Activated T-cell treated with anti-CD3 and anti-CD28 coated beads, Interleukin-2, amount 50 U/mL, for 4 hours (primary cell): ENCODE results near the gene SLC24A4. TPM values are rescaled to one million over a fixed set of nuclear protein-coding genes. Genes with fewer than 3 reads are reported as not detected.

Experiments used
- ATAC-seq, 2 donors: fragments of 200-7000 bp; cut with Tn5 transposase; one replicate each; pipeline ENCODE4 v1.10.0; 2021
- DNase-seq: peaks from one replicate; pipeline ENCODE4 v3.0.0-alpha.2; 2020
- H3K27me3 Mint-ChIP-seq: one replicate; pipeline ENCODE4 v1.8.0; 2021; ENCODE audit warnings: low read depth, mixed read lengths
- H3K36me3 Mint-ChIP-seq: one replicate; pipeline ENCODE4 v1.8.0; 2022; ENCODE audit warnings: mixed read lengths; ENCODE audit not compliant: insufficient read depth
- H3K4me1 Mint-ChIP-seq: one replicate; pipeline ENCODE4 v1.8.0; 2021; ENCODE audit warnings: low read depth, mixed read lengths
- H3K4me3 Mint-ChIP-seq: one replicate; pipeline ENCODE4 v1.8.0; 2021; ENCODE audit warnings: mild to moderate bottlenecking, moderate library complexity, mixed read lengths
- H3K9me3 Mint-ChIP-seq: one replicate; pipeline ENCODE4 v1.8.0; 2021; ENCODE audit warnings: mixed read lengths
- total RNA-seq, 3 donors: library from RNA; stranded (reverse); gene quantifications; one replicate each; pipeline ENCODE4 v1.2.1, GENCODE V29; 2021

The SLC24A4 gene
- total RNA-seq, 3 donors from 2014 or later = 0.03 TPM; not detected in 2

GRCh38 chr14:92413379-92413778 lies 90.4 kb downstream of the SLC24A4 start:
- DNase-seq (no peak), ATAC-seq (no peak)
- H3K4me3 Mint-ChIP-seq = no peak overlapping the region
- no peaks in the 10 kb centered on the region for H3K9me3 Mint-ChIP-seq
- H3K4me1 Mint-ChIP-seq = no peaks in the 10 kb centered on the region
- H3K27me3 Mint-ChIP-seq = peaks cover 12% of the 10 kb centered on the region
- no peaks in the 10 kb centered on the region for H3K36me3 Mint-ChIP-seq

- H3K36me3 Mint-ChIP-seq = no peaks in the 10 kb centered on the region
- no peak for ATAC-seq
- H3K9me3 Mint-ChIP-seq = no peaks in the 10 kb centered on the region
- no peaks in the 10 kb centered on the region for H3K4me1 Mint-ChIP-seq
- no peak overlapping the region for H3K4me3 Mint-ChIP-seq
- H3K27me3 Mint-ChIP-seq = peaks cover 12% of the 10 kb centered on the region
- no peak for DNase-seq
Measured at GRCh38 chr14:92414690-92415445, 91.9 kb downstream of the SLC24A4 start.

GRCh38 chr14:92415969-92416368 lies 93.0 kb downstream of the SLC24A4 start:
- H3K27me3 Mint-ChIP-seq = peaks cover 12% of the 10 kb centered on the region
- DNase-seq (no peak), ATAC-seq (no peak)
- no peaks in the 10 kb centered on the region for H3K4me1 Mint-ChIP-seq
- no peaks in the 10 kb centered on the region for H3K9me3 Mint-ChIP-seq
- no peak overlapping the region for H3K4me3 Mint-ChIP-seq
- no peaks in the 10 kb centered on the region for H3K36me3 Mint-ChIP-seq

GRCh38 chr14:92416544-92416943 lies 93.6 kb downstream of the SLC24A4 start:
- DNase-seq = no peak
- Mint-ChIP-seq H3K9me3 (no peaks in the 10 kb centered on the region), H3K27me3 (peaks cover 12% of the 10 kb centered on the region), H3K36me3 (no peaks in the 10 kb centered on the region), H3K4me1 (no peaks in the 10 kb centered on the region), H3K4me3 (no peak overlapping the region)
- ATAC-seq = no peak

- no peaks in the 10 kb centered on the region for H3K9me3 Mint-ChIP-seq
- no peak overlapping the region for H3K4me3 Mint-ChIP-seq
- no peak for DNase-seq
- no peaks in the 10 kb centered on the region for H3K36me3 Mint-ChIP-seq
- ATAC-seq = no peak
- no peaks in the 10 kb centered on the region for H3K4me1 Mint-ChIP-seq
- peaks cover 8% of the 10 kb centered on the region for H3K27me3 Mint-ChIP-seq
Measured at GRCh38 chr14:92417759-92418158, 94.8 kb downstream of the SLC24A4 start.

GRCh38 chr14:92421751-92422150 lies 98.8 kb downstream of the SLC24A4 start:
- no peaks in the 10 kb centered on the region for H3K36me3 Mint-ChIP-seq
- H3K9me3 Mint-ChIP-seq = no peaks in the 10 kb centered on the region
- H3K27me3 Mint-ChIP-seq = no peaks in the 10 kb centered on the region
- no peak for DNase-seq
- H3K4me3 Mint-ChIP-seq = no peak overlapping the region
- peaks cover 6% of the 10 kb centered on the region for H3K4me1 Mint-ChIP-seq
- ATAC-seq = no peak

GRCh38 chr14:92425101-92425500 lies 102.1 kb downstream of the SLC24A4 start:
- H3K9me3 Mint-ChIP-seq = no peaks in the 10 kb centered on the region
- peaks cover 6% of the 10 kb centered on the region for H3K4me1 Mint-ChIP-seq
- H3K36me3 Mint-ChIP-seq = no peaks in the 10 kb centered on the region
- no peak for DNase-seq
- no peak for ATAC-seq
- no peak overlapping the region for H3K4me3 Mint-ChIP-seq
- no peaks in the 10 kb centered on the region for H3K27me3 Mint-ChIP-seq

- Mint-ChIP-seq H3K9me3 (no peaks in the 10 kb centered on the region), H3K27me3 (no peaks in the 10 kb centered on the region), H3K4me1 (peaks cover 6% of the 10 kb centered on the region), H3K4me3 (no peak overlapping the region), H3K36me3 (no peaks in the 10 kb centered on the region)
- DNase-seq = no peak
- ATAC-seq = no peak
Measured at GRCh38 chr14:92426237-92426636, 103.3 kb downstream of the SLC24A4 start.

GRCh38 chr14:92427096-92427495 lies 104.1 kb downstream of the SLC24A4 start:
- no peak overlapping the region for H3K4me3 Mint-ChIP-seq
- H3K27me3 Mint-ChIP-seq = no peaks in the 10 kb centered on the region
- peaks cover 6% of the 10 kb centered on the region for H3K4me1 Mint-ChIP-seq
- H3K36me3 Mint-ChIP-seq = no peaks in the 10 kb centered on the region
- ATAC-seq (no peak), DNase-seq (no peak)
- no peaks in the 10 kb centered on the region for H3K9me3 Mint-ChIP-seq

- Mint-ChIP-seq H3K4me3 (no peak overlapping the region), H3K4me1 (peaks cover 6% of the 10 kb centered on the region), H3K9me3 (peaks cover 6% of the 10 kb centered on the region), H3K36me3 (no peaks in the 10 kb centered on the region), H3K27me3 (no peaks in the 10 kb centered on the region)
- ATAC-seq = no peak
- DNase-seq = no peak
Measured at GRCh38 chr14:92430686-92431085, 107.7 kb downstream of the SLC24A4 start.

GRCh38 chr14:92431199-92431725 lies 108.3 kb downstream of the SLC24A4 start:
- ATAC-seq = no peak
- DNase-seq = no peak
- Mint-ChIP-seq H3K9me3 (peaks cover 6% of the 10 kb centered on the region), H3K4me3 (no peak overlapping the region), H3K27me3 (no peaks in the 10 kb centered on the region), H3K4me1 (peaks cover 1% of the 10 kb centered on the region), H3K36me3 (no peaks in the 10 kb centered on the region)

- H3K4me3 Mint-ChIP-seq = no peak overlapping the region
- H3K9me3 Mint-ChIP-seq = peaks cover 6% of the 10 kb centered on the region
- no peak for ATAC-seq
- H3K27me3 Mint-ChIP-seq = no peaks in the 10 kb centered on the region
- H3K4me1 Mint-ChIP-seq = peaks cover 2% of the 10 kb centered on the region
- no peaks in the 10 kb centered on the region for H3K36me3 Mint-ChIP-seq
- no peak for DNase-seq
Measured at GRCh38 chr14:92433407-92433806, 110.4 kb downstream of the SLC24A4 start.

- ATAC-seq = no peak
- Mint-ChIP-seq H3K36me3 (no peaks in the 10 kb centered on the region), H3K9me3 (peaks cover 6% of the 10 kb centered on the region), H3K27me3 (no peaks in the 10 kb centered on the region), H3K4me3 (no peak overlapping the region), H3K4me1 (peaks cover 6% of the 10 kb centered on the region)
- no peak for DNase-seq
Measured at GRCh38 chr14:92435154-92435553, 112.2 kb downstream of the SLC24A4 start.

GRCh38 chr14:92436115-92436776 lies 113.3 kb downstream of the SLC24A4 start:
- H3K4me1 Mint-ChIP-seq = peaks cover 6% of the 10 kb centered on the region
- no peak for ATAC-seq
- peaks cover 6% of the 10 kb centered on the region for H3K9me3 Mint-ChIP-seq
- no peak overlapping the region for H3K4me3 Mint-ChIP-seq
- no peaks in the 10 kb centered on the region for H3K27me3 Mint-ChIP-seq
- DNase-seq = no peak
- H3K36me3 Mint-ChIP-seq = no peaks in the 10 kb centered on the region

GRCh38 chr14:92437309-92437708 lies 114.3 kb downstream of the SLC24A4 start:
- Mint-ChIP-seq H3K4me3 (no peak overlapping the region), H3K4me1 (peaks cover 8% of the 10 kb centered on the region), H3K9me3 (peaks cover 6% of the 10 kb centered on the region), H3K27me3 (no peaks in the 10 kb centered on the region), H3K36me3 (no peaks in the 10 kb centered on the region)
- ATAC-seq (no peak), DNase-seq (no peak)
